HEK293 (cell line): ENCODE results near the gene KLHDC8B.
A peak's percentile ranks its signal among the peaks of the same experiment; 100 is the strongest.

Experiments
- EGR2 ChIP-seq: fragments of 450-650 bp; formaldehyde crosslinking; IDR thresholded peaks from 2 replicates; pipeline ENCODE4 v1.5.1; 2016; ENCODE audit warnings: low read depth, missing biosample characterization, missing genetic modification characterization
- GFI1B ChIP-seq: fragments of 450-650 bp; formaldehyde crosslinking; IDR thresholded peaks from 2 replicates; pipeline ENCODE4 v1.5.1; 2016; ENCODE audit warnings: missing biosample characterization, missing genetic modification characterization
- GLIS1 ChIP-seq: fragments of 450-650 bp; formaldehyde crosslinking; IDR thresholded peaks from 2 replicates; pipeline ENCODE4 v1.5.1; 2016; ENCODE audit warnings: missing biosample characterization, missing genetic modification characterization
- KLF1 ChIP-seq: fragments of 450-650 bp; formaldehyde crosslinking; IDR thresholded peaks from 2 replicates; pipeline ENCODE4 v1.5.1; 2016; ENCODE audit warnings: missing biosample characterization, missing genetic modification characterization
- KLF16 ChIP-seq: fragments of 450-650 bp; formaldehyde crosslinking; IDR thresholded peaks from 2 replicates; pipeline ENCODE4 v1.5.1; 2017; ENCODE audit warnings: missing biosample characterization, missing genetic modification characterization
- KLF7 ChIP-seq: fragments of 450-650 bp; formaldehyde crosslinking; IDR thresholded peaks from 2 replicates; pipeline ENCODE4 v1.5.1; 2016; ENCODE audit warnings: missing biosample characterization, missing genetic modification characterization, borderline replicate concordance
- KLF8 ChIP-seq: fragments of 450-650 bp; formaldehyde crosslinking; IDR thresholded peaks from 2 replicates; pipeline ENCODE4 v1.5.1; 2016; ENCODE audit warnings: missing biosample characterization, missing genetic modification characterization
- REPIN1 ChIP-seq: fragments of 450-650 bp; formaldehyde crosslinking; IDR thresholded peaks from 2 replicates; pipeline ENCODE4 v1.5.1; 2017; ENCODE audit warnings: missing biosample characterization, missing genetic modification characterization, low read depth
- SP3 ChIP-seq: fragments of 450-650 bp; formaldehyde crosslinking; IDR thresholded peaks from 2 replicates; pipeline ENCODE4 v1.5.1; 2016; ENCODE audit warnings: missing biosample characterization, missing genetic modification characterization
- SP7 ChIP-seq: fragments of 450-650 bp; formaldehyde crosslinking; IDR thresholded peaks from 2 replicates; pipeline ENCODE4 v1.5.1; 2016; ENCODE audit warnings: missing biosample characterization, missing genetic modification characterization
- ZBTB17 ChIP-seq: fragments of 450-650 bp; formaldehyde crosslinking; IDR thresholded peaks from 2 replicates; pipeline ENCODE4 v1.5.1; 2016; ENCODE audit warnings: missing biosample characterization, missing genetic modification characterization
- ZBTB21 ChIP-seq: fragments of 450-650 bp; formaldehyde crosslinking; IDR thresholded peaks from 2 replicates; pipeline ENCODE4 v1.5.1; 2017; ENCODE audit warnings: missing biosample characterization, missing genetic modification characterization
- ZBTB26 ChIP-seq: fragments of 450-650 bp; formaldehyde crosslinking; optimal IDR thresholded peaks from 2 replicates; pipeline ENCODE3; 2016; ENCODE audit warnings: missing biosample characterization, mild to moderate bottlenecking, missing genetic modification characterization
- ZBTB48 ChIP-seq: fragments of 450-650 bp; formaldehyde crosslinking; IDR thresholded peaks from 2 replicates; pipeline ENCODE4 v1.5.1; 2016; ENCODE audit warnings: missing biosample characterization, missing genetic modification characterization
- ZFP37 ChIP-seq: fragments of 450-650 bp; formaldehyde crosslinking; IDR thresholded peaks from 2 replicates; pipeline ENCODE4 v1.5.1; 2016; ENCODE audit warnings: missing biosample characterization, missing genetic modification characterization
- ZFP41 ChIP-seq: fragments of 450-650 bp; formaldehyde crosslinking; IDR thresholded peaks from 2 replicates; pipeline ENCODE4 v1.5.1; 2016; ENCODE audit warnings: missing biosample characterization, missing genetic modification characterization, borderline replicate concordance
- ZIC2 ChIP-seq: fragments of 450-650 bp; formaldehyde crosslinking; IDR thresholded peaks from 2 replicates; pipeline ENCODE4 v1.5.1; 2016; ENCODE audit warnings: missing biosample characterization, missing genetic modification characterization
- ZNF211 ChIP-seq: fragments of 450-650 bp; formaldehyde crosslinking; IDR thresholded peaks from 2 replicates; pipeline ENCODE4 v1.5.1; 2016; ENCODE audit warnings: low read depth, missing biosample characterization, missing genetic modification characterization
- ZNF335 ChIP-seq: fragments of 450-650 bp; formaldehyde crosslinking; conservative IDR thresholded peaks from 2 replicates; pipeline ENCODE4 v1.5.1; 2016; ENCODE audit warnings: missing biosample characterization, missing genetic modification characterization
- ZNF366 ChIP-seq: fragments of 450-650 bp; formaldehyde crosslinking; conservative IDR thresholded peaks from 2 replicates; pipeline ENCODE4 v1.5.1; 2016; ENCODE audit warnings: missing biosample characterization, missing genetic modification characterization
- ZNF561 ChIP-seq: fragments of 450-650 bp; IDR thresholded peaks from 2 replicates; pipeline ENCODE4 v1.5.1; 2018; ENCODE audit warnings: missing biosample characterization, missing genetic modification characterization, borderline replicate concordance
- ZNF610 ChIP-seq: fragments of 450-650 bp; formaldehyde crosslinking; IDR thresholded peaks from 2 replicates; pipeline ENCODE4 v1.5.1; 2016; ENCODE audit warnings: missing biosample characterization, missing genetic modification characterization, borderline replicate concordance
- ZNF76 ChIP-seq: fragments of 450-650 bp; formaldehyde crosslinking; IDR thresholded peaks from 2 replicates; pipeline ENCODE4; 2016; ENCODE audit warnings: low read depth, missing biosample characterization, missing genetic modification characterization, borderline replicate concordance
- TF ChIP-seq, protein P1 (sequence below): fragments of 450-650 bp; formaldehyde crosslinking; IDR thresholded peaks from 2 replicates; pipeline ENCODE4 v1.5.1; 2016; ENCODE audit warnings: missing biosample characterization, missing genetic modification characterization
- TF ChIP-seq, protein P2 (sequence below): fragments of 450-650 bp; formaldehyde crosslinking; IDR thresholded peaks from 2 replicates; pipeline ENCODE4 v1.5.1; 2016; ENCODE audit warnings: missing biosample characterization, missing genetic modification characterization
- TF ChIP-seq, protein P3 (sequence below): fragments of 450-650 bp; formaldehyde crosslinking; IDR thresholded peaks from 2 replicates; pipeline ENCODE4 v1.5.0; 2017; ENCODE audit warnings: missing biosample characterization, missing genetic modification characterization, borderline replicate concordance
- TF ChIP-seq, protein P4 (sequence below): fragments of 450-650 bp; formaldehyde crosslinking; conservative IDR thresholded peaks from 2 replicates; pipeline ENCODE4 v1.5.1; 2016; ENCODE audit warnings: low read depth, missing biosample characterization, missing genetic modification characterization

KLHDC8B gene

DNA sequence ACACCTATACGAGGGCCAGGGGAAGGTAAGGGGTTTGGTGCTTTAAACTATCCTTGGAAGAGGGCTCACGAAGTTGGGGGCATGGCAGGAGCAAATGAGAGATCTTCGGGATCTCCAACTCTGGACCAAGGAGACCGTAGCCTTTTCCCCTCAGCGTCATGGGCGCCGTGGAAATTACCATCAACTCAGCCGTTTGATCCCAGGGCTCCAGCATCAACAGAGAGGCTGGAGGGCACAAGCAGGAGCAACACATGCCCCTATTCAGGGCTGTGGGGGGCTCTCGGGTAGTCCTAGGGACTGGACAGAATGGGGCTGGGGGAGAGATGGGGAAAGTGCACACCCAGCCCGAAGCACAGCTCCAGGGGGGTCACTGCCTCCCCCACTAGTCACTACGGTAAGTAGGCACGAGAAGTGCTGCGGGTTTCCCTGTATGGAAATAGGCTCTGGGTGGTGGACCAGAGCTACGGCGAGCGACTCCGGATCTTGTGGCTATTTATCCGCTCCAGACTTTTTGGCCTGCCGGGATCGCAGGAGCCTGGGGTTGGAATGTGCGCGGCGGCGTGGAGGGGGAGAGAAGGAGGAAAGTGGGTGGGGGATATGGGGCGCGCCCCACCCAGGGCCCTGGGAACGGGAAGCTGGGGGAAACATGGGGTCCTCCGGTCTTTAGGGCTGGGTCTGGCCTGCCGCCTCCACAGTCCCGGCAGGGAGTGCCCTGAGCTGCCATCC, 38.0 kb upstream of the KLHDC8B start (continued):
- peak; percentile 78 for TF ChIP-seq GLIS1
- peak; percentile 75; the same call in 1 of the 2 replicates for TF ChIP-seq KLF16 (tag by site-specific recombination)
- TF ChIP-seq ZIC2 (tag by site-specific recombination) = no peak
- TF ChIP-seq ZBTB48 (tag by site-specific recombination) = peak; percentile 47; the same call in 1 of the 2 replicates
- no peak for TF ChIP-seq ZBTB21
- TF ChIP-seq REPIN1 = no peak
- no peak for TF ChIP-seq ZFP41 (tag by site-specific recombination)
- peak; percentile 64 for TF ChIP-seq ZNF366 (tag by site-specific recombination)
- TF ChIP-seq, protein P1, sequence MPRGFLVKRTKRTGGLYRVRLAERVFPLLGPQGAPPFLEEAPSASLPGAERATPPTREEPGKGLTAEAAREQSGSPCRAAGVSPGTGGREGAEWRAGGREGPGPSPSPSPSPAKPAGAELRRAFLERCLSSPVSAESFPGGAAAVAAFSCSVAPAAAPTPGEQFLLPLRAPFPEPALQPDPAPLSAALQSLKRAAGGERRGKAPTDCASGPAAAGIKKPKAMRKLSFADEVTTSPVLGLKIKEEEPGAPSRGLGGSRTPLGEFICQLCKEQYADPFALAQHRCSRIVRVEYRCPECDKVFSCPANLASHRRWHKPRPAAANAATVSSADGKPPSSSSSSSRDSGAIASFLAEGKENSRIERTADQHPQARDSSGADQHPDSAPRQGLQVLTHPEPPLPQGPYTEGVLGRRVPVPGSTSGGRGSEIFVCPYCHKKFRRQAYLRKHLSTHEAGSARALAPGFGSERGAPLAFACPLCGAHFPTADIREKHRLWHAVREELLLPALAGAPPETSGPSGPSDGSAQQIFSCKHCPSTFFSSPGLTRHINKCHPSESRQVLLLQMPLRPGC (tag by site-specific recombination) = 0 out of 2 replicates have a peak, but pooled peaks have one; percentile 46
- 0 out of 2 replicates have a peak, but pooled peaks have one; percentile 18 for TF ChIP-seq KLF7 (tag by site-specific recombination)
- TF ChIP-seq, protein P2, sequence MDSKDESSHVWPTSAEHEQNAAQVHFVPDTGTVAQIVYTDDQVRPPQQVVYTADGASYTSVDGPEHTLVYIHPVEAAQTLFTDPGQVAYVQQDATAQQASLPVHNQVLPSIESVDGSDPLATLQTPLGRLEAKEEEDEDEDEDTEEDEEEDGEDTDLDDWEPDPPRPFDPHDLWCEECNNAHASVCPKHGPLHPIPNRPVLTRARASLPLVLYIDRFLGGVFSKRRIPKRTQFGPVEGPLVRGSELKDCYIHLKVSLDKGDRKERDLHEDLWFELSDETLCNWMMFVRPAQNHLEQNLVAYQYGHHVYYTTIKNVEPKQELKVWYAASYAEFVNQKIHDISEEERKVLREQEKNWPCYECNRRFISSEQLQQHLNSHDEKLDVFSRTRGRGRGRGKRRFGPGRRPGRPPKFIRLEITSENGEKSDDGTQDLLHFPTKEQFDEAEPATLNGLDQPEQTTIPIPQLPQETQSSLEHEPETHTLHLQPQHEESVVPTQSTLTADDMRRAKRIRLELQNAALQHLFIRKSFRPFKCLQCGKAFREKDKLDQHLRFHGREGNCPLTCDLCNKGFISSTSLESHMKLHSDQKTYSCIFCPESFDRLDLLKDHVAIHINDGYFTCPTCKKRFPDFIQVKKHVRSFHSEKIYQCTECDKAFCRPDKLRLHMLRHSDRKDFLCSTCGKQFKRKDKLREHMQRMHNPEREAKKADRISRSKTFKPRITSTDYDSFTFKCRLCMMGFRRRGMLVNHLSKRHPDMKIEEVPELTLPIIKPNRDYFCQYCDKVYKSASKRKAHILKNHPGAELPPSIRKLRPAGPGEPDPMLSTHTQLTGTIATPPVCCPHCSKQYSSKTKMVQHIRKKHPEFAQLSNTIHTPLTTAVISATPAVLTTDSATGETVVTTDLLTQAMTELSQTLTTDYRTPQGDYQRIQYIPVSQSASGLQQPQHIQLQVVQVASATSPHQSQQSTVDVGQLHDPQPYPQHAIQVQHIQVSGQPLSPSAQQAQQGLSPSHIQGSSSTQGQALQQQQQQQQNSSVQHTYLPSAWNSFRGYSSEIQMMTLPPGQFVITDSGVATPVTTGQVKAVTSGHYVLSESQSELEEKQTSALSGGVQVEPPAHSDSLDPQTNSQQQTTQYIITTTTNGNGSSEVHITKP (tag by site-specific recombination) = peak; percentile 77
- no peak for TF ChIP-seq ZNF610 (tag by site-specific recombination)
- peak; percentile 22; the same call in 1 of the 2 replicates for TF ChIP-seq SP7 (tag by site-specific recombination)
- TF ChIP-seq ZBTB17 (tag by site-specific recombination) = 0 out of 2 replicates have a peak, but pooled peaks have one; percentile 26
- peak; percentile 64 for TF ChIP-seq KLF1 (tag by site-specific recombination)
- peak; percentile 77; the same call in 1 of the 2 replicates for TF ChIP-seq EGR2 (tag by site-specific recombination)
- peak; percentile 39; the same call in 1 of the 2 replicates for TF ChIP-seq ZNF76
- TF ChIP-seq ZNF335 = peak; percentile 50; the same call in 1 of the 2 replicates
- peak; percentile 52; the same call in 1 of the 2 replicates for TF ChIP-seq SP3 (tag by site-specific recombination)
- no peak for TF ChIP-seq ZFP37
- TF ChIP-seq, protein P3, sequence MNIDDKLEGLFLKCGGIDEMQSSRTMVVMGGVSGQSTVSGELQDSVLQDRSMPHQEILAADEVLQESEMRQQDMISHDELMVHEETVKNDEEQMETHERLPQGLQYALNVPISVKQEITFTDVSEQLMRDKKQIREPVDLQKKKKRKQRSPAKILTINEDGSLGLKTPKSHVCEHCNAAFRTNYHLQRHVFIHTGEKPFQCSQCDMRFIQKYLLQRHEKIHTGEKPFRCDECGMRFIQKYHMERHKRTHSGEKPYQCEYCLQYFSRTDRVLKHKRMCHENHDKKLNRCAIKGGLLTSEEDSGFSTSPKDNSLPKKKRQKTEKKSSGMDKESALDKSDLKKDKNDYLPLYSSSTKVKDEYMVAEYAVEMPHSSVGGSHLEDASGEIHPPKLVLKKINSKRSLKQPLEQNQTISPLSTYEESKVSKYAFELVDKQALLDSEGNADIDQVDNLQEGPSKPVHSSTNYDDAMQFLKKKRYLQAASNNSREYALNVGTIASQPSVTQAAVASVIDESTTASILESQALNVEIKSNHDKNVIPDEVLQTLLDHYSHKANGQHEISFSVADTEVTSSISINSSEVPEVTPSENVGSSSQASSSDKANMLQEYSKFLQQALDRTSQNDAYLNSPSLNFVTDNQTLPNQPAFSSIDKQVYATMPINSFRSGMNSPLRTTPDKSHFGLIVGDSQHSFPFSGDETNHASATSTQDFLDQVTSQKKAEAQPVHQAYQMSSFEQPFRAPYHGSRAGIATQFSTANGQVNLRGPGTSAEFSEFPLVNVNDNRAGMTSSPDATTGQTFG = no peak
- no peak for TF ChIP-seq ZNF211
- TF ChIP-seq, protein P4, sequence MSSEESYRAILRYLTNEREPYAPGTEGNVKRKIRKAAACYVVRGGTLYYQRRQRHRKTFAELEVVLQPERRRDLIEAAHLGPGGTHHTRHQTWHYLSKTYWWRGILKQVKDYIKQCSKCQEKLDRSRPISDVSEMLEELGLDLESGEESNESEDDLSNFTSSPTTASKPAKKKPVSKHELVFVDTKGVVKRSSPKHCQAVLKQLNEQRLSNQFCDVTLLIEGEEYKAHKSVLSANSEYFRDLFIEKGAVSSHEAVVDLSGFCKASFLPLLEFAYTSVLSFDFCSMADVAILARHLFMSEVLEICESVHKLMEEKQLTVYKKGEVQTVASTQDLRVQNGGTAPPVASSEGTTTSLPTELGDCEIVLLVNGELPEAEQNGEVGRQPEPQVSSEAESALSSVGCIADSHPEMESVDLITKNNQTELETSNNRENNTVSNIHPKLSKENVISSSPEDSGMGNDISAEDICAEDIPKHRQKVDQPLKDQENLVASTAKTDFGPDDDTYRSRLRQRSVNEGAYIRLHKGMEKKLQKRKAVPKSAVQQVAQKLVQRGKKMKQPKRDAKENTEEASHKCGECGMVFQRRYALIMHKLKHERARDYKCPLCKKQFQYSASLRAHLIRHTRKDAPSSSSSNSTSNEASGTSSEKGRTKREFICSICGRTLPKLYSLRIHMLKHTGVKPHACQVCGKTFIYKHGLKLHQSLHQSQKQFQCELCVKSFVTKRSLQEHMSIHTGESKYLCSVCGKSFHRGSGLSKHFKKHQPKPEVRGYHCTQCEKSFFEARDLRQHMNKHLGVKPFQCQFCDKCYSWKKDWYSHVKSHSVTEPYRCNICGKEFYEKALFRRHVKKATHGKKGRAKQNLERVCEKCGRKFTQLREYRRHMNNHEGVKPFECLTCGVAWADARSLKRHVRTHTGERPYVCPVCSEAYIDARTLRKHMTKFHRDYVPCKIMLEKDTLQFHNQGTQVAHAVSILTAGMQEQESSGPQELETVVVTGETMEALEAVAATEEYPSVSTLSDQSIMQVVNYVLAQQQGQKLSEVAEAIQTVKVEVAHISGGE (tag by site-specific recombination) = peak; percentile 39; the same call in 1 of the 2 replicates
- 0 out of 2 replicates have a peak, but pooled peaks have one; percentile 16 for TF ChIP-seq ZNF561 (tag by site-specific recombination)
- peak; percentile 85 for TF ChIP-seq KLF8
- no peak for TF ChIP-seq GFI1B (tag by site-specific recombination)
- peak; percentile 40 for TF ChIP-seq ZBTB26
